ENCODE measurements around the gene CCR7. TPM values are rescaled to one million over a fixed set of nuclear protein-coding genes. Genes with fewer than 3 reads are reported as not detected.
A peak's percentile ranks its signal among the peaks of the same experiment; 100 is the strongest.

The CCR7 gene
- total and polyA plus RNA-seq, 2 of the 13 experiments (the other 11 are each of a cell fraction or from before 2014, with no cell fraction given) = 0.04 to 0.53 TPM

- TF ChIP-seq ZNF329 (CRISPR knock-in tag; IDR thresholded peaks at IDR 0.05; ENCODE audit: low read depth) (no peak), JUNB (CRISPR knock-in tag; IDR thresholded peaks at IDR 0.05; ENCODE audit: borderline replicate concordance) (no peak), ZNF274 (CRISPR knock-in tag; IDR thresholded peaks at IDR 0.05) (no peak), TAF15 (IDR thresholded peaks at IDR 0.05; ENCODE audit: low read depth, low read length, poor library complexity, severe bottlenecking) (no peak), JUND (CRISPR knock-in tag; IDR thresholded peaks at IDR 0.05) (no peak), SKIL (CRISPR knock-in tag; IDR thresholded peaks at IDR 0.05; ENCODE audit: borderline replicate concordance) (0 out of 2 replicates have a peak, but pooled peaks have one; percentile 38), GTF2F1 (IDR thresholded peaks at IDR 0.05; ENCODE audit: low read length) (no peak), CENPT (CRISPR knock-in tag; IDR thresholded peaks at IDR 0.05; ENCODE audit: low read depth) (no peak), ZFP1 (CRISPR knock-in tag; IDR thresholded peaks at IDR 0.05) (no peak), NR1H2 (CRISPR knock-in tag; IDR thresholded peaks at IDR 0.05; ENCODE audit: borderline replicate concordance, low read depth) (no peak), THRA (CRISPR knock-in tag; IDR thresholded peaks at IDR 0.05; ENCODE audit: borderline replicate concordance) (no peak), SIX1 (CRISPR knock-in tag; IDR thresholded peaks at IDR 0.05; ENCODE audit: borderline replicate concordance) (no peak), KAT8 (CRISPR knock-in tag; IDR thresholded peaks at IDR 0.05) (0 out of 2 replicates have a peak, but pooled peaks have one; percentile 41), LCORL (IDR thresholded peaks at IDR 0.05) (no peak), LCORL (CRISPR knock-in tag; IDR thresholded peaks at IDR 0.05) (no peak), ZNF530 (CRISPR knock-in tag; IDR thresholded peaks at IDR 0.05; ENCODE audit: low read depth) (no peak), ZNF343 (CRISPR knock-in tag; IDR thresholded peaks at IDR 0.05) (no peak), JARID2 (CRISPR knock-in tag; IDR thresholded peaks at IDR 0.05; ENCODE audit: insufficient replicate concordance) (no peak), STAG1 (CRISPR knock-in tag; IDR thresholded peaks at IDR 0.05) (no peak), CBX5 (CRISPR knock-in tag; IDR thresholded peaks at IDR 0.05; ENCODE audit: borderline replicate concordance) (no peak), ATF2 (CRISPR knock-in tag; IDR thresholded peaks at IDR 0.05) (no peak), MLX (CRISPR knock-in tag; IDR thresholded peaks at IDR 0.05) (no peak), ZSCAN29 (CRISPR knock-in tag; conservative IDR thresholded peaks at IDR 0.05) (no peak), WIZ (CRISPR knock-in tag; IDR thresholded peaks at IDR 0.05) (no peak), NBN (conservative IDR thresholded peaks at IDR 0.05) (no peak), PHF21A (CRISPR knock-in tag; IDR thresholded peaks at IDR 0.05) (no peak), TAF1 (CRISPR knock-in tag; IDR thresholded peaks at IDR 0.05) (no peak)
Observed at GRCh38 chr17:40541060-40541872, 24.0 kb downstream of the CCR7 start (continued).
